ENCODE results near the gene UTF1.

Gene UTF1

GRCh38 chr10:133267293-133267692 lies 37.3 kb downstream of the UTF1 start:
- DNase-seq, result no peak

GRCh38 chr10:133267829-133268228 lies 37.8 kb downstream of the UTF1 start:
- DNase-seq, result no peak

- no peak for DNase-seq
Observed at GRCh38 chr10:133268532-133268931, 38.5 kb downstream of the UTF1 start.

- DNase-seq, result no peak
Observed at GRCh38 chr10:133269367-133269766, 39.4 kb downstream of the UTF1 start.

GRCh38 chr10:133270204-133270603 lies 40.2 kb downstream of the UTF1 start:
- no peak for DNase-seq

GRCh38 chr10:133270773-133271297 lies 40.8 kb downstream of the UTF1 start:
- no peak for DNase-seq

- no peak for DNase-seq
Observed at GRCh38 chr10:133271521-133272300, 41.7 kb downstream of the UTF1 start.

- DNase-seq, result no peak
Observed at GRCh38 chr10:133272301-133272963, 42.4 kb downstream of the UTF1 start.

GRCh38 chr10:133272964-133273420 lies 43.0 kb downstream of the UTF1 start:
- DNase-seq, result no peak

GRCh38 chr10:133273534-133274143 lies 43.6 kb downstream of the UTF1 start:
- no peak for DNase-seq

GRCh38 chr10:133274751-133275683 lies 45.0 kb downstream of the UTF1 start:
- peak; percentile 82 for DNase-seq

GRCh38 chr10:133275684-133276092 lies 45.7 kb downstream of the UTF1 start:
- DNase-seq, result peak; percentile 33

- no peak for DNase-seq
Observed at GRCh38 chr10:133276100-133276434, 46.0 kb downstream of the UTF1 start.

- peak; percentile 59 for DNase-seq
Observed at GRCh38 chr10:133276435-133277201, 46.6 kb downstream of the UTF1 start, which contains the start of gene ADAM8. Gene ADAM8, minus strand, starts transcription at chr10:133276868. Its CDS starts 51 bp downstream, at chr10:133276817.

GRCh38 chr10:133277277-133277992 lies 47.4 kb downstream of the UTF1 start:
- DNase-seq, result no peak

- DNase-seq, result no peak
Observed at GRCh38 chr10:133277993-133278576, 48.1 kb downstream of the UTF1 start.

GRCh38 chr10:133278577-133279265 lies 48.7 kb downstream of the UTF1 start:
- DNase-seq, result peak; percentile 62

GRCh38 chr10:133279326-133280226 lies 49.6 kb downstream of the UTF1 start:
- DNase-seq, result no peak

Data from effector CD4-positive, alpha-beta T cell (primary cell).